Trophoblast cell (in vitro differentiated cells and primary cell): ENCODE data around the gene C1QTNF12.

Experiments used
- DNase-seq, 2 donors: peaks; one replicate each; pipeline ENCODE4 v3.0.0-alpha.2; 2016
- H2AFZ ChIP-seq: 2 replicates; pipeline ENCODE4 v1.6.1; 2013; ENCODE audit warnings: low read length, moderate library complexity, mild to moderate bottlenecking; ENCODE audit not compliant: insufficient read depth, poor library complexity
- H2AK5ac ChIP-seq: 2 replicates; pipeline ENCODE4 v1.6.1; 2013; ENCODE audit warnings: mild to moderate bottlenecking, low read length
- H2BK120ac ChIP-seq: 2 replicates; pipeline ENCODE4 v1.6.1; 2013; ENCODE audit warnings: low read length, mild to moderate bottlenecking, moderate library complexity; ENCODE audit not compliant: insufficient read depth, poor library complexity
- H2BK12ac ChIP-seq: 2 replicates; pipeline ENCODE4 v1.6.1; 2013; ENCODE audit warnings: mild to moderate bottlenecking, low read length, moderate library complexity
- H2BK5ac ChIP-seq: 2 replicates; pipeline ENCODE4 v1.6.1; 2013; ENCODE audit warnings: low read length, low read depth, moderate library complexity, mild to moderate bottlenecking; ENCODE audit not compliant: poor library complexity
- H3K14ac ChIP-seq: 2 replicates; pipeline ENCODE4 v1.6.1; 2013; ENCODE audit warnings: mild to moderate bottlenecking, low read length
- H3K18ac ChIP-seq: 2 replicates; pipeline ENCODE4 v1.6.1; 2013; ENCODE audit warnings: mild to moderate bottlenecking, low read length
- H3K23ac ChIP-seq: 2 replicates; pipeline ENCODE4 v1.6.1; 2013; ENCODE audit warnings: low read length
- H3K27ac ChIP-seq: 2 replicates; pipeline ENCODE4 v1.5.1; 2013; ENCODE audit warnings: low read depth, mild to moderate bottlenecking, inconsistent platforms, low read length, moderate library complexity
- H3K27me3 ChIP-seq: 2 replicates; pipeline ENCODE4 v1.6.1; 2013; ENCODE audit warnings: inconsistent platforms, mild to moderate bottlenecking, low read length, moderate library complexity; ENCODE audit not compliant: insufficient read depth
- H3K36me3 ChIP-seq, 2 experiments: 1 replicate in 1 of 2; 2 replicates in 1 of 2; pipeline ENCODE4 v1.6.1; 2013; ENCODE audit warnings: low read length in 2 of 2, mild to moderate bottlenecking in 2 of 2, moderate library complexity in 1 of 2; ENCODE audit not compliant: insufficient read depth in 2 of 2, control insufficient read depth in 1 of 2
- H3K4ac ChIP-seq: 2 replicates; pipeline ENCODE4 v1.6.1; 2013; ENCODE audit warnings: low read depth, mild to moderate bottlenecking, low read length, moderate library complexity
- H3K4me1 ChIP-seq, 2 experiments: 1 replicate in 1 of 2; 2 replicates in 1 of 2; pipeline ENCODE4 v1.6.1; 2013; ENCODE audit warnings: low read length in 2 of 2, mild to moderate bottlenecking in 2 of 2, moderate library complexity in 1 of 2; ENCODE audit not compliant: insufficient read depth in 2 of 2, control insufficient read depth in 1 of 2
- H3K4me2 ChIP-seq: 2 replicates; pipeline ENCODE4 v1.6.1; 2013; ENCODE audit warnings: inconsistent platforms, mild to moderate bottlenecking, low read length, moderate library complexity
- H3K4me3 ChIP-seq: 2 replicates; pipeline ENCODE4 v1.5.1; 2013; ENCODE audit warnings: mild to moderate bottlenecking, low read depth, low read length, inconsistent platforms
- H3K79me1 ChIP-seq: one replicate; pipeline ENCODE4 v1.6.1; 2013; ENCODE audit warnings: low read length
- H3K79me2 ChIP-seq: 2 replicates; pipeline ENCODE4 v1.6.1; 2013; ENCODE audit warnings: low read length, mild to moderate bottlenecking; ENCODE audit not compliant: control insufficient read depth, insufficient read depth, poor library complexity
- H3K9ac ChIP-seq: 2 replicates; pipeline ENCODE4 v1.6.1; 2013; ENCODE audit warnings: mild to moderate bottlenecking, low read length
- H3K9me3 ChIP-seq: 2 replicates; pipeline ENCODE4 v1.6.1; 2013; ENCODE audit warnings: low read depth, mild to moderate bottlenecking, control low read depth, inconsistent platforms, low read length; ENCODE audit not compliant: insufficient read depth
- H4K12ac ChIP-seq: 2 replicates; pipeline ENCODE4 v1.6.1; 2013; ENCODE audit warnings: low read depth, mild to moderate bottlenecking, low read length, moderate library complexity
- H4K8ac ChIP-seq: 2 replicates; pipeline ENCODE4 v1.6.1; 2013; ENCODE audit warnings: low read depth, mild to moderate bottlenecking, low read length, moderate library complexity
- H4K91ac ChIP-seq: one replicate; pipeline ENCODE4 v1.6.1; 2013; ENCODE audit warnings: low read depth, mild to moderate bottlenecking, low read length, moderate library complexity
- WGBS: extraction: QIAGEN DNeasy Blood & Tissue Kit; methylation state at CpG from one replicate; pipeline ENCODE4 v1.1.7; 2013; ENCODE audit warnings: missing lambda C conversion rate; ENCODE audit not compliant: insufficient read length, insufficient coverage; ENCODE audit errors: extremely low coverage; 5-methylcytosine and 5-hydroxymethylcytosine counted together

The C1QTNF12 gene

GRCh38 chr1:1282998-1283397 is 36.5 kb upstream of the C1QTNF12 start:
- Histone ChIP-seq H3K27ac (no peak overlapping the region), H3K79me1 (no peaks in the 10 kb centered on the region), H3K23ac (no peak overlapping the region), H3K9ac (no peak overlapping the region), H4K8ac (no peak overlapping the region), H3K4me1 (no peaks in the 10 kb centered on the region), H2AK5ac (no peak overlapping the region), H3K14ac (no peak overlapping the region), H3K27me3 (no peaks in the 10 kb centered on the region), H3K18ac (no peak overlapping the region), H4K91ac (no peak overlapping the region), H2BK12ac (no peak overlapping the region), H2AFZ (no peak overlapping the region), H2BK120ac (no peak overlapping the region), H3K36me3 (no peaks in the 10 kb centered on the region), H3K9me3 (peaks cover 8% of the 10 kb centered on the region), H2BK5ac (no peak overlapping the region), H4K12ac (no peak overlapping the region), H3K4me2 (no peak overlapping the region), H3K79me2 (no peaks in the 10 kb centered on the region), H3K4ac (no peak overlapping the region), H3K4me3 (no peak overlapping the region)
- WGBS = no CpG with 5 or more reads among the region's 14 CpGs
- peak; percentile 64 to 65 for DNase-seq

DNA sequence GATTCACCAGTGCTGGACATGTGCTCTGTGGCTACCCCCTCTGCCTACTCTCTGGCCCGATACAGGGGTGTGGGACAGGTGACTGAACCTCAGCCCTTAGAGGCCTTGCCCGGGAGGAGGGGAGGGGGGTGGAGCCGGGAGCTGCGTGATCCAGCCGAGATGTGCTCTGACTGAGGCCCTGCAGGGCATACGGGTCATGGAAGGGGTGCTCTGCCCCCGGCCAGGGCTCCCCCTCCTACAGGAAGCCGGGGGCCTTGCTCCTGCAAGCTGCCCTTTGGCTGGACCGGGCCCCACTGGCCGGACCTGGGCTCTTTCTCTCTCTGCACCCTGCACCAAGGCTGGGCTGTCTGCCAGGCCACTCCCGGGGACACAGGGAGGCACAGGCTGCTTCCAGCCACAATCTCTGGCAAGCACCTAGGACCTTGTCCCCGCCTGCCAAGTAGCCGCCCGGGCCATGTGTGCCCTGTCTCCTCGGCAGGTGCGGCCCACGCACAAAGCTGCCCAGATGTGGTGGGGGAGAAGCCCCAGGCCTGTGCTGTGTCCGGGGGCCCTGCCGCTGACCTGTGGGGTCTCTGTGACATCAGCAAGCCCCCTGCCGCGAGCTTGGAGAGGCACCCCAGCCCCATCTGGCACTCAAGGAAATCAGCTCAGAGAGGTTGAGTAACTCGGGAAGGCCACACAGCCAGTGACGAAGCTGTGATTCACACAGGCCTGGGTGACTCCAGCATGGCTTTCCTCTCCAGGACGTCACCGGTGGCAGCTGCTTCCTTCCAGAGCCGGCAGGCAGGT is 35.2 kb upstream of the C1QTNF12 start:
- Histone ChIP-seq H4K12ac (no peak overlapping the region), H4K91ac (no peak overlapping the region), H3K4me1 (no peaks in the 10 kb centered on the region), H3K14ac (no peak overlapping the region), H3K4ac (no peak overlapping the region), H2BK5ac (no peak overlapping the region), H3K4me3 (no peak overlapping the region), H2BK120ac (no peak overlapping the region), H4K8ac (no peak overlapping the region), H3K79me2 (no peaks in the 10 kb centered on the region), H3K9me3 (peaks cover 8% of the 10 kb centered on the region), H3K27ac (no peak overlapping the region), H3K36me3 (no peaks in the 10 kb centered on the region), H3K9ac (no peak overlapping the region), H3K4me2 (no peak overlapping the region), H3K27me3 (no peaks in the 10 kb centered on the region), H3K79me1 (no peaks in the 10 kb centered on the region), H2AFZ (no peak overlapping the region), H2BK12ac (no peak overlapping the region), H2AK5ac (no peak overlapping the region), H3K18ac (no peak overlapping the region), H3K23ac (no peak overlapping the region)
- peak; percentile 91 to 93 for DNase-seq
- WGBS = no CpG with 5 or more reads among the region's 26 CpGs

GRCh38 chr1:1280782-1281481 is 34.4 kb upstream of the C1QTNF12 start:
- Histone ChIP-seq H3K4ac (no peak overlapping the region), H3K18ac (no peak overlapping the region), H4K12ac (no peak overlapping the region), H3K27me3 (no peaks in the 10 kb centered on the region), H3K79me1 (no peaks in the 10 kb centered on the region), H2AK5ac (no peak overlapping the region), H3K4me1 (no peaks in the 10 kb centered on the region), H2AFZ (no peak overlapping the region), H4K91ac (no peak overlapping the region), H2BK120ac (no peak overlapping the region), H3K79me2 (no peaks in the 10 kb centered on the region), H3K36me3 (no peaks in the 10 kb centered on the region), H2BK12ac (no peak overlapping the region), H3K9ac (no peak overlapping the region), H3K27ac (no peak overlapping the region), H3K4me3 (no peak overlapping the region), H2BK5ac (no peak overlapping the region), H3K4me2 (no peak overlapping the region), H3K14ac (no peak overlapping the region), H3K23ac (no peak overlapping the region), H4K8ac (no peak overlapping the region), H3K9me3 (peaks cover 8% of the 10 kb centered on the region)
- DNase-seq = no peak
- WGBS = no CpG with 5 or more reads among the region's 21 CpGs

GRCh38 chr1:1279028-1279427 is 32.5 kb upstream of the C1QTNF12 start:
- no peak for DNase-seq
- Histone ChIP-seq H3K9ac (no peak overlapping the region), H3K23ac (no peak overlapping the region), H4K8ac (no peak overlapping the region), H3K79me2 (peaks cover 2% of the 10 kb centered on the region), H2AK5ac (no peak overlapping the region), H3K4me3 (no peak overlapping the region), H3K27ac (no peak overlapping the region), H4K91ac (no peak overlapping the region), H3K18ac (no peak overlapping the region), H3K27me3 (no peaks in the 10 kb centered on the region), H4K12ac (no peak overlapping the region), H3K36me3 (no peaks in the 10 kb centered on the region), H3K4me1 (peaks cover 5 to 6% of the 10 kb centered on the region in 2 experiments), H2BK5ac (no peak overlapping the region), H3K4ac (no peak overlapping the region), H3K14ac (no peak overlapping the region), H2BK120ac (no peak overlapping the region), H3K79me1 (peaks cover 2% of the 10 kb centered on the region), H2AFZ (no peak overlapping the region), H3K4me2 (no peak overlapping the region), H3K9me3 (peaks cover 5% of the 10 kb centered on the region), H2BK12ac (no peak overlapping the region)
- WGBS = no CpG with 5 or more reads among the region's 17 CpGs
